IPS-NIHi11 (cell line): ENCODE results near the gene FBXO39.
"Not testable (repeated sequence)": the region's sequence is repeated elsewhere in the genome, so short reads cannot be mapped to it uniquely, and the experiment has no call there.

Source experiments
- DNase-seq: peaks from one replicate; pipeline ENCODE4 v3.0.0; 2012; ENCODE audit warnings: mixed read lengths, low spot score

The FBXO39 gene

GRCh38 chr17:6793748-6794493 is 17.9 kb downstream of the FBXO39 start:
- DNase-seq: peak; percentile 1

- DNase-seq: no peak
Observed at GRCh38 chr17:6796017-6796886, 20.2 kb downstream of the FBXO39 start.

GRCh38 chr17:6796887-6797490 is 21.0 kb downstream of the FBXO39 start:
- no peak for DNase-seq

GRCh38 chr17:6797718-6798351 is 21.8 kb downstream of the FBXO39 start:
- no peak for DNase-seq

- DNase-seq: no peak
Observed at GRCh38 chr17:6799738-6800137, 23.7 kb downstream of the FBXO39 start.

GRCh38 chr17:6800422-6801027 is 24.5 kb downstream of the FBXO39 start:
- DNase-seq: peak; percentile 30

- DNase-seq: no peak
Observed at GRCh38 chr17:6811510-6811909, 35.5 kb downstream of the FBXO39 start.

GRCh38 chr17:6812295-6812694 is 36.3 kb downstream of the FBXO39 start:
- DNase-seq: no peak

- DNase-seq: no peak
Observed at GRCh38 chr17:6815775-6816174, 39.8 kb downstream of the FBXO39 start.

GRCh38 chr17:6816368-6816767 is 40.4 kb downstream of the FBXO39 start:
- not testable (repeated sequence) for DNase-seq

- DNase-seq: no peak
Observed at GRCh38 chr17:6818938-6819337, 42.9 kb downstream of the FBXO39 start.

- no peak for DNase-seq
Observed at GRCh38 chr17:6823011-6823442, 47.0 kb downstream of the FBXO39 start.

- no peak for DNase-seq
Observed at GRCh38 chr17:6830383-6830986, 54.5 kb downstream of the FBXO39 start.

- peak; percentile 92 for DNase-seq
Observed at GRCh38 chr17:6831661-6832263, 55.7 kb downstream of the FBXO39 start, which contains the start of gene TEKT1. TSS of gene TEKT1 (minus strand) at chr17:6831729. CDS start at chr17:6830376, 1,353 bp downstream.
